Eye (tissue), 1 donor: ENCODE measurements around the gene LYST.
"Not testable (repeated sequence)": the region's sequence is repeated elsewhere in the genome, so short reads cannot be mapped to it uniquely, and the experiment has no call there.

Experiments used
- DNase-seq: peaks from one replicate; pipeline ENCODE4 v3.0.0-alpha.2; 2015

LYST gene

GRCh38 chr1:235649368-235650163, 217.1 kb downstream of the LYST start, which contains the start of gene GNG4:
Gene GNG4, minus strand, starts transcription at chr1:235649784. Its CDS starts 65,946 bp downstream, at chr1:235583838.
- peak; percentile 85 for DNase-seq

- peak; percentile 89 for DNase-seq
Observed at GRCh38 chr1:235648954-235649367, 217.7 kb downstream of the LYST start.

DNA sequence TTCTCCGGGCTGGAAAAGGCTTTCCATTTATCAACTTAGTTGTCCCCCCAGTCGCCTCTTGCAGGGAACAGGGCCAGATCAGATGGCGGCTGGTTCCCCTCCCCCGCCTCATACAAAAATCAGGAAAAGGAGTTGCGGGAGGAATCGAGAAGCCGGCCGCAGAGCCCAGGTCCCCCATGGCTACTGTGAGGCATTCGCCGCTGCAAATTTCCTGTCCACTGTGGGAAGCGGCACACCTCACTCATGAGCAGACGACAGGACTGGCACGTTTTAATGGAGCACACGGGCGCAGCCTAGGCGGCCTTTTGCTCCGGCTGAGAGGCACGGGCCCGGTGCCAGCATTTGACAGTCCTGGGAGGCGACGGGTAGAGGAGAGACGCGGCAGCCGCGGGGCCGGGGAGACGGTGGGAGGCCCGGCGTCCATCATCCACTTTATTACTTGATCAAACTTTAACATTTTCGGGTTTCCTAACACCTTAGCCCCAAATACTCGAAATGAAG, 218.2 kb downstream of the LYST start:
- peak; percentile 59 for DNase-seq

DNA sequence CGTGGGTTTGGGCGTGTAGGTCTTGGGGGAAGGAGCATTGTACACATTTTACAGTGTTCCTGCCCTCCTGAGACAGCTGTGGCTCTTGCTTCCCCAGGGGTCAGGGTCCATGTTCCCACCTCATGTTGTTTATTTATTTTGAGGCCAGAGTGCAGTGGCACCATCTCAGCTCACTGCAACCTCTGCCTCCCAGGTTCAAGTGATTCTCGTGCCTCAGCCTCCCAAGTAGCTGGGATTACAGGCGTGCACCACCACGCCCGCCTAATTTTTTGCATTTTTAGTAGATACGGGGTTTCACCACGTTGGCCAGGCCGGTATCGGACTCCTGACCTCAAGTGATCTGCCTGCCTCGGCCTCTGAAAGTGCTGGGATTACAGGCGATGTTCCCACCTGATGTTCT, 219.2 kb downstream of the LYST start:
- not testable (repeated sequence) for DNase-seq

DNA sequence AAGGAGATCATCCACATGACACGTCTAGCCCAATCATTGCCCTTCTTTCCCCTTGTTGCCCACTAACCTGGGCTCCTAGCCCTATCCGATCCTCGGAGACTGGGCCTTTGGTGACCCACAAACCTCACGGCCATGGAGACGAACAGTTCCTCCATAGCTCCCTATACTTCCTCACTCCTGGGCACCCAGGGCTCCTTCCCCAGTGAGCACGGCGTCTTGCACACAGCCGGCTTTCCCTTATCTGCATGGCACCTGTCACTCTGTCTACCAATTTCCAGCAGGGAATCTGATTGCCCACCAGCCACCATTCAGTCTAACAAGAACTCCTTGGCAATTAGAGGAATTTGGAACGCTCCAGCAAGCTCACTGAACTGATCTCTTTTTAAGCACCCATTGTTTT, 220.2 kb downstream of the LYST start:
- DNase-seq, result peak; percentile 67

GRCh38 chr1:235644693-235645305, 221.9 kb downstream of the LYST start:
- no peak for DNase-seq

DNA sequence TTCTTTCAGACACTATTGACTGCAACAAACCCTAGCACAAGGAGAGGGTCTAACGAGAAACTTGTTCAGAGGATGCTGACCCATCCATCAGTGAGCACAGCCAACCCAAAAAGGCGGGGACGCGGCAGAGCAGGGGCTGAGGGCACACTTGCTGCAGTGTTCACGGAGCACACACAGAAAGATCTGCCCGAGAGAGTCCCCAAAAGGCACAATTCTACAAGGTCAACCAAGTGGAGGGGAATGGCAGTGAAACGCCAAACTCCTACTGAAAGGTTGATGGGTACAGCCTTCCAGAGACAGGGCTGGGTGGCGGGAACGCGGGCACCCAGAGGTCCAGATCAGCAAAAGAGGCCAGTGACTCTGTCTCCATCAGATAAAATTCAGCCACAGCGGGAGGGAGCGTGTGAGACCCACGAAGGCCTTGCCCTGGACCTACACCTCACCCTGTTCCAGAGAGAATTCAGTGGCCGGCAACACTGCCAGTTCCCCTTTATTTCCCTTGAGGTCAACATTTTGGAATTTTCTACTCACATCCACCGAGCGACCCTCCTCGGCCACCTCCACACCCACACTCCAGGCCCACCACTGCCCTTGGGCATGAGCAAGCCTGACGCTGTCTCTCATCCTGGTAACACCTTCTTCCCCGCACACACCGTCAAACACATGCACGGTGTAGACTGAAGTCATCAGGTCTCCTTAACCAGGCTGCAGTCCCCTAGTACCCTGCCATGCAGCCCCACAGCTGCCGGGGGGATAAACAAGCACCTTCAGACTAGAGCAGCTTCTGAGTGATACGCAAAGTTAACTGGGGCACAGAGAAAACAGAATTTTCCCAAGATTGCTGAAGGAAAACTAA, 222.6 kb downstream of the LYST start:
- DNase-seq, result no peak

- no peak for DNase-seq
Observed at GRCh38 chr1:235642943-235643371, 223.7 kb downstream of the LYST start.

GRCh38 chr1:235642011-235642942, 224.4 kb downstream of the LYST start:
- no peak for DNase-seq

DNA sequence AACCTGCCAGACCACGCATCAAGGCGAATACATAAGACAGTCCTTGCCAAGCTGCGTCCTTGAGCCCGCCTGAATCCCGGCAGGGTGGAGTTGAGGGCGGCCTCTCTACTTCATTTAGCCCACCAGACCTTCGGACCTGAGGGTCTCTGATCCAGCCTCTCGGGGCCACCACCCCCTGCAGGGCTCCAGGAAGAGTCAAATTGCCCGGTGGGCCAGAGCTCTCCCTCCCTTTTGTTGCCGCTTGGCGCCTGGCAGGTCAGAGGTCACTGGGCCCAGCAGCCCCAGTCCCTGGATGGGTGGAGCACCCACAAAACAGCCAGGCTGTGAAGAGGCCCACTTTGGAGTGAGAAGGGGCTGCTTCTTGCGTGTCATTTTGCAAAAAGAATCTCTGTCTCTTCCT, 226.1 kb downstream of the LYST start:
- no peak for DNase-seq

DNA sequence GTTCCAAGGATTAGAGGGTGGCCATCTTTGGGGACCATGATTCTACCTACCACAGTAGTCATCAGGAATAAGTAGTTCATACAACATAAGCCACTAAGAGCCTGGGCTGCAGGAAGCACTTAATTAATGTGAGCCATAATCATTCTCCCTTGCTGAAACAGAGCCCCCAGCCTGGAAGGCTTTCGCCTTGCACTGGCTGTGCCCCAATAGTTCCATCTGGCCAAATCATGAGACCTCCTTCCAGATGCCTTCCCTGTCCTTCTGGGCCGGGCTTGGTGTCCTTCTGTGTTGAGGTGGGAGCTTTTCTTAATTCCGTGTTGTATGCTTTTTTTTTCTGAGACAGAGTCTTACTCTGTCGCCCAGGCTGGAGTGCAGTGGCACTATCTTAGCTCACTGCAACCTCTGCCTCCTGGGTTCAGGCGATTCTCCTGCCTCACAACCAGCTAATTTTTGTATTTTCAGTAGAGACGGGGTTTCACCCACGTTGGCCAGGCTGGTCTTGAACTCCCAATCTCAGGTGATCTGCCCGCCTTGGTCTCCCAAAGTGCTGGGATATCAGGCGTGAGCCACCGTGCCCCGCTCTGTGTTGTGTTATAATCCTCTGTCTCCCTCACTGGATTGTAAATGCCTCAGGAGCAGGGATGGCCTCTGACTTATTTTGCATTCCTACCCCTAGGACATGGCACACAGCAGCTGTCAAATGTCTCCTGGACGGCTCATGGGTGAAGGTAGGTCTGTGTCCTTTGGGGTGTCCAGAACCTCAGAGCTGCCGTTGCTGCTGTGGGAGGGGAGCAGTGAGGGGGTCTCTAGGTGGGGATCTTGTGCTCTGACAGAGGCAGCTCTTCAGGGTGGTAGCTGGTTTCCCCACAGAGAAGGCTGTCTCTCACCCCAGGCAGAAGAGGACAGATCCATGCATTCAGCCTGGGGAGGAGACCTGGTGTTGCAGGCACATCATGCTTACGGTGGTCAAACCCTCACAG, 227.2 kb downstream of the LYST start:
- DNase-seq, result no peak

- DNase-seq, result not testable (repeated sequence)
Observed at GRCh38 chr1:235638612-235639011, 228.1 kb downstream of the LYST start.

DNA sequence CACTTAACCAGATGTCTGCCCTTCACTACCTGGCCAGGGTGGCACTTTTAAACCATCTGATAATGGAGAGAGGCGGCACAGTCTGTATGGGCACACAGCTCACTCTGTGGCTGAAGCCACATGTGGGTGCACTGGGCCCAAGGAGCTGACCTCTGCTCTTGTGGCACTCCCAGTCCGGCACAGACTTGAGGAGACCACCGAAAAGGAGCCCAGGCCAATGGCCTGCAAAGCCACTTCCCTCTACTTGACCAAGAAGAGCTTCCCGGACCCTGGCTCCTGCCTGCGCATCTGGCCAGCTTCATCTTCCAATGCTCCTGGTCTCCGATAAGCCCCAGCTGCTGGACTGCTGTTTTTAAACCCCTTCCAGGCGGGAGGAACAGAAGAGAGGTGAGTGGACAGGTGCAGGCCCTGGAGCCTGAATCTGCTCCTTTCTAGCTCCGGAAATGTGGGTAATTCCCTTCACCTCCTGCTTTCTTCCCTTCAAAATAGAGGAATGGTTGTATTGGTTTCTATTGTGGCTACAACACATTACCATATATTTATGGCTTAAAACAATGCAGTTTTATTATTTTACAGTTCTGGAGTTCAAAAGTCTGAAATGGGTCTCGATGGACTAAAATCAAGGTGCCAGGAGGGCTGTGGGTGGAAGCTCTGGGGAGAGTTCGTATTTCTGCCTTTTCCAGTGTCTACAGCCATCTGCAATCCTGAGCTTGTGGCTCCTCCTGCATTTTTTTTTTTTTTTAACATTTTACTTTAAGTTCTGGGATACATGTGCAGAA, 228.8 kb downstream of the LYST start:
- no peak for DNase-seq

GRCh38 chr1:235635938-235636662, 230.6 kb downstream of the LYST start:
- DNase-seq, result no peak

DNA sequence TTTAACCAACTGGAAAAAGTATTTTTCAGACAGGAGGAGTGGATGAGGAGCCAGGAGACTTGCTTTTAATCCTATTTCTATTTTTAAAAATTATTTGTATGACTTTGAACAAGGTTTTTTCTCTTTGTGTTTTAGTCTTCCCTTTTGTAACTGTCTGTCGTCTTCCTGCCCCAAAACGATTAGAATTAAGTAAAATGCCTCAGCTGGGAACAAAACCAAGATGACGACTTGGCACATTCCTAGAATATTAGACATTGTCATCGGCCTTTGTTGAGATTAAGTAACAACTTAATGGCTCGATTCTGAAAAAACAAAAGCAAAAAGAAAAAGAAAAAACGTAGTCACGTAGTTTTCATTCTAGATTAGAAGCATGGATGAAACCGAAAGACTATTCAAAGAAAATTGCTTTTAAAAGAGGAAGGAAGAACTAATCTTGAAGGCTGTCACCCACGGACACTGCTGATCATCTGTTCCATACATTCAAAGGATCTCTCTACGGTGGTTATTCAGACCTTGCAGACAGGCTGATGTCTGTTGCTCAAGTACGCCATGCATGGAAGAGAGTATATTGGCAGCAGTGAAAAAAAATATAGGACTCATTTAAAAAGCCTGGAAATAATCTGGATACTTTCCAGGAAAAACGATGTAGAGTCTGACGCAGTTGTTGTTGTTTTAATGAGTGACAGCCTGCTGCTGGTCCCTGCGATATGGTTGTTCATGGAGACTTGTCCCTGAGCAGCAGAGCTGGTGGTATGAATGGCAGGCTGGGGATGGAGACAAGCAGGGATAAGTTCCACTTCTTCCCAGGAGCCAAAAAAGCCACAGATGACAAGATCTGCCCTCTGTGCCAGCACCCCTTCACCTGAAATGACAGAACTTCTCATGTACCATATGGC, 234.0 kb downstream of the LYST start:
- peak; percentile 62 for DNase-seq

DNA sequence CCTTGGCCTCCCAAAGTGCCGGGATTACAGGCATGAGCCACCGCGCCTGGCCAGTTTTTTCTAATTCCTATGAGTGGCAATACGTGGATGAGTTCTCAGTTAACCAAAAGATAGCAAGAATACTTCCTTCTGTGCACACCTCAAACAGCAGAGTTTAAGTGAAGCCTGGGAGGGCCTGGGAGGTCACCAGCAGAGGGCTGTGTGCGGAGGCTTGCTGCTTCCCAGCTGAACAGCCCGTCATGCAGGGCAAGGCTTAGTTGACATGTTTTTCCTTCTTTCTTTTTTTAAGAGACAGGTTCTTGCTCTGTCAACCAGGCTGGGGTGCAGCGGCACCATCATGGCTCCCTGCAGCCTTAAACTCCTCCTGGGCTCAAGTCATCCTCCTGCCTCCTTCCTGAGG, 234.9 kb downstream of the LYST start:
- no peak for DNase-seq

- DNase-seq, result no peak
Observed at GRCh38 chr1:235628316-235629005, 238.2 kb downstream of the LYST start.
